Inflammatory macrophage (primary cell): Measurements from ENCODE around the gene CYRIA.
A peak's percentile ranks its signal among the peaks of the same experiment; 100 is the strongest.

ENCODE experiments used
- DNase-seq, 2 donors: peaks; one replicate each; pipeline ENCODE4 v3.0.0-alpha.2; 2020 to 2022

Gene CYRIA

GRCh38 chr2:16649353-16650286, 16.0 kb downstream of the CYRIA start:
- DNase-seq: no peak

DNA sequence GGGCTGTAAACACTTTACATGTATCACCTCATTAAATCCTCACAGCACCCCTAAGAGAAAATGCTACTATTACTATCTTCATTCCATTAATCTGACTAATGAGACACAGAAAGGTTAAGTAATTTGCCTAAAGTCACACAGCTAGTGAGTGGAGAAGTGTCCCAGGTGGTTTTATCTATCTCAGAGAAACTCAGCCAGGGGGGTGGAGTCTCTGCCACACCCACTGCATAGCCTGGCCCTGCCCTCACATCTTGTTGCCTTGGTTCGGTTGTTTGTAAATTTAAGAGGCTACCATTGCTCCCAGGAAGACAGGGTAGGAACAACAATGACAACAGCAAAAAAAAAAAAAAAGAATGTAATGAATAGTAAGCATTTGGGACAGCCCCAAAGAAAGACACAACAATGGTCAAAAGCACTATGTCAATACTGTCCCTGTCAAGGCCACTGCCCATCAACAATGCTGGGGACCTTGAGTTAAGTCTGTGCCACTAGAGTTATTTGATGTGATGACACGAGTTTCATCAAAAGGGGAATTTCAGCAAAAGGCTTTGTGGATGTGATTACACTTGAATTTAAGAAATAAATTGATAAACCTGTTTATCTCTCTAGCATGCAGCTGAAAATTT, 17.5 kb downstream of the CYRIA start:
- no peak for DNase-seq

DNA sequence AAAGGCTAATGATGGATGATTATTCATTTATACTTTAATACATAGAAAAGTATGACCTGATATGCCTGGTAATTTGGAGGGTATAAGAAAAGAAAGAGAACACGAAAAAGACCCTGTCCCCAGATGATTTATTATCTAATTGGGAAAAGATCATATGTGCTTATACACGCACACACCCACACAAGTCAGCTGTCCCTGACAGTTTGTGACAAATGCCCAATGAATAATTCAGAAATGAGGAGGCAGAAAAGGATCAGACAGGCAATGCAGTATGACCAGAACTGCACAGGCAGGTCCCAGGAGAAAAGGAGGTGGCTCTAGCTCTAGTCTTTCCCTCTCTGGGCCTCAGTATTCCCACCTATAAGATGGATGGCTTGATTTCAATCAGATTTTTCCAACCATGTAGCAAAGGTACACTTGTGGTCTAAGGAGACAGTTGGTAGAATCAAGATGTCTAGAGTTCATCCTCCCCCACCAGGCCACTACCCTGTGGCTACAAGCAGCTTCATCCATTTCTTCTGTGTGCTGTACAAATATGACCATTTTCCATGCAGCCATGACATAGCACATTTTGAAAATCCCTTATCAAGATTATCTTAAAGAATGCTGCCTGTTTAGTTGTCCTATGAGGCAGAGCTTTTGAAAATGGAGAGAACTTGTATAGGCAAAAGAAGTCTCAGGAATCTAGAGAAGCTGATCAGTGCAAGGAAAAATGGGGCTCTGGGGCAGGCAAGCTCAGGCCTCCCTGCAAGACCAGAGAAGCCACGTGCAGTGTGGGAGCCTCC, 19.7 kb downstream of the CYRIA start:
- peak in 1 of 2 donors; percentile 64 for DNase-seq

DNA sequence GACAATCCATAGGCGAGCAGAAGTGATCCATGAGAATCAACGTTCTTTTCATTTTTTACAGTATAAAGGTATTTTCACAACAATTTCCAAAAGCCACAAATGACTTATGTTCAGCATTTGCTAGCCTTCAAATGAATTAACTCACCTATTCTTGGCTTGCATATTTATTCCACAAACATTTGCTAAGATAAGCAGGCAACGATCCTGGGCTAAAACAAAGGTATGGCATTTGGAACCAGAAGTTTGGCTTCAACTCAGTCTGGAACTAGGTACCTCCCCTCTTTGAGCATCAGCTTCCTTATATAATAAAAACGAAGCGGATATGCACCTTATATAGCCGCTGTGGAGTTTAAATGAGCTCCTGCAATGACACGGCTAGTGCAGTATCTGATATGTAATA, 20.5 kb downstream of the CYRIA start:
- no peak for DNase-seq

- peak; percentile 33 to 53 for DNase-seq
Measured at GRCh38 chr2:16644221-16644925, 21.3 kb downstream of the CYRIA start.

DNA sequence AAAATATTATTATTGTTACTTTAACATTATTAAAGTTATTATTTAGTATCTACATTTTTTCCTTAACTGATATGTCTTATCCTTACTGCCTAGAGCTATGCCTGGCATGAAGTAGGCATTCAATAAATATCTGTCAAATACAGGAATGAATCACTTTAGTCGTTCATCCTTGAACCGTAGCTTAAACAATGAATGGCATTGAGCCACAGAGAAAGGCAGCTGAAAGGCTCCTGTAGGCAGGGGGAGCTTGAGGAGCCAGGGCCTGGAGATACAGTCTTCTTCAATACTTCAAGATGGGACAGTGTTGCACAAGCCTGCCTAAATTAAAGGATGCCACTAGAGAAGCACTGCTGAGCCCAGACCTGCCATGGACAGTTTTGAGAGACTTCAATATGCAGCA, 22.5 kb downstream of the CYRIA start:
- no peak for DNase-seq

GRCh38 chr2:16642088-16642487, 23.5 kb downstream of the CYRIA start:
- peak; percentile 55 to 58 for DNase-seq

DNA sequence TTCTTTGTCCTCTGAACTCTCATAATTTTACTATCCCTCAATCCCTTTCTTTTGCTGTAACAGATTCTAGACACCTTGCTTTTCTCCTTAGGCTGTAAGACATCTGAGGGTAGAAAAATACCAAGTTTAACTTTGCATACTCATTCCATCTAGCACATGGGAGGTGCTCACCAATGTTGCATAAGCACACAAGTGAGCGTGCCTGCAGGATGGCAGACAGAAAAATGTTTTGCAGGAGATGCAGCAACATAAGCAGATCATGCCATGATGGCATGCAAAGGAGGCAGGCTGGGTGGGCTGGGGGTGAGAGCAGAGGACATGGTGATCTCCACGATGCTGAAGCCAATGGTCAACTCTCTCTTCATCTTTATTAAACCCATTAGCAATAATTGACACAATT, 24.1 kb downstream of the CYRIA start:
- DNase-seq: no peak

DNA sequence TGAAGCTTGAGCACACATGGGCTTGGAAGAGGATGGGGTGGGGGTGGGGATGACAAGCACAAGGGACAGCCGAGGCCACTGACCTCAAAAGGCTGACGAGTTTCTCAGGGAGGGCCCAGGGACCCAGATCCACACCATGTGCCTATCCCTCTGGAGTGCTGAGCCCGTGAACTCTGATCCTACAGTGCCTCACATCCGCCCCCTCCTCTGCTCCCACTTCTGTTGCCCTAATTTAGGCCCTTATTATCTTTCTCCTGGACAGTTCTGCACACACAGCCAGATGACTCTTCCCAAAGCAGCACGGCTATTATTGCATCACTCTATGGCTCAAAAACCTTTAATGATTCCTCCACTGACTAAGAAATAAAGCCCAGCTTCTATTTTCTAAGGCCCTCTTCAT, 24.8 kb downstream of the CYRIA start:
- DNase-seq: peak; percentile 38 to 52

DNA sequence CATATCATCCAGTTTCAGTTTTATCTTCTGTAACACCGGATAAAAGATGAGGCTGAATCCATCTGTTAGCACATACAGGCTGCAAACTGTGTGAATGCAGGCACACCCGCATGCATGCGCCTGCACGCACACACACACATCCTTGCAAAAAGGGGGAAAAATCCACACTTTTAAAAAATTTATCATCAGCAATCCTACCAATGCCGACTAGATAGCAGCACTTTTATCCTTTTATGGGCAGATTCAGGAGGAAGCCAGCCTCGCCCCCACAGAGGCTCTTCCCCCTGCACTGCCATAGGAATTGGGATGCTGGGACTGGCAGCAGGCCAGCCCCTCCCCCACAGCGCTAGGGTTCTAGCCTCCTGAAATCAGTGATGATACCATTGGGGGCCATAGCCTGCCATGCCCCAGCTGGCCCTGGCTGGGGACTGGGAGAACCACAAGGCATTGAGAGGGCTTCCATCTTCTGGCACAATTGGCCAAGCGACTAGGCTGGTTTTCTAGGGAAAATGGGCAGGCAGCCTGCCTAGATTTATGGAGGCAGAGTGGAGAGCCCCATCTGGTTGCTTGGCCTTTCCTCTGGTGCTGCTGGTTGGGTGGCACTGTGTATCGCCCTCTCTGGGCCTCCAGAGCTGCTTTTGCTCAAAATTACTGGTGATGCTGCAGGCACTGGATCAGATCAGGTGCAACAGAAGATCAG, 25.5 kb downstream of the CYRIA start:
- DNase-seq: no peak

- DNase-seq: no peak
Measured at GRCh38 chr2:16639431-16639830, 26.2 kb downstream of the CYRIA start.

DNA sequence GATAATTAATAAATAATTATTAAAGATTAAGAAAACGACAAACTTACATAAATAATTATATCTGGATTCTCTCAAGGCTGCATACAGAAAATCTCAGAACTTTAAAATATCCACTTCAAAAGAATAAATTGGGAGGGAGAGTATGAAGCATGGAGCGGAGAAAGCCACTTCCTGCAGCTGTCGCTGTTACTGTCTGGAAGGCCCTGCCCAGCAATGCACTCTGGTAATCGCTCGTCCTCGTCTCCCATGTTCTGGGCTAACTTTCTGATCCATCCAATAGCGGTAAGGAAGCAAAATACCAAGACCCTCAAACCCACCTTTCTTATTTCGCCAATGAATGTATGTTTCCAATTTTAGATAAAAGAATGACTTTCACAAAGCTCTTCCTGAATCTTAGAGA, 26.7 kb downstream of the CYRIA start:
- no peak for DNase-seq

DNA sequence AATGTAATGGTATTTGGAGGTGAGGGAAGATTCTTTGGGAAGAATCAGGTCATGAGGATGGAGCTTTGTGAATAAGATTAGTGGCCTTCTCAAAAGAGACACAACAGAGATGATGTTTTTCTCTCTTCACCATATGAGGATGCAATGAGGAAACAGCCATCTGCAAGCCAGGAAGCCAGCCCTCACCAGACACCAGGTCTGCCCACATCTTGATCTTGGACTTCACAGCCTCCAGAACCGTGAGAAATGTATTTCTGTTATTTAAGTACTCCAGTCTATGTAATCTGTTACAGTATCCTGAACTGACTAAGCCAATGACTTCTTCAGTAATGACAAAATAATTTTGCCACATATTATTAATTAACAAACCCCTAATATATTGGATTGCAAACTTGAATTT, 28.3 kb downstream of the CYRIA start:
- no peak for DNase-seq

- DNase-seq: no peak
Measured at GRCh38 chr2:16635791-16636699, 29.6 kb downstream of the CYRIA start.

DNA sequence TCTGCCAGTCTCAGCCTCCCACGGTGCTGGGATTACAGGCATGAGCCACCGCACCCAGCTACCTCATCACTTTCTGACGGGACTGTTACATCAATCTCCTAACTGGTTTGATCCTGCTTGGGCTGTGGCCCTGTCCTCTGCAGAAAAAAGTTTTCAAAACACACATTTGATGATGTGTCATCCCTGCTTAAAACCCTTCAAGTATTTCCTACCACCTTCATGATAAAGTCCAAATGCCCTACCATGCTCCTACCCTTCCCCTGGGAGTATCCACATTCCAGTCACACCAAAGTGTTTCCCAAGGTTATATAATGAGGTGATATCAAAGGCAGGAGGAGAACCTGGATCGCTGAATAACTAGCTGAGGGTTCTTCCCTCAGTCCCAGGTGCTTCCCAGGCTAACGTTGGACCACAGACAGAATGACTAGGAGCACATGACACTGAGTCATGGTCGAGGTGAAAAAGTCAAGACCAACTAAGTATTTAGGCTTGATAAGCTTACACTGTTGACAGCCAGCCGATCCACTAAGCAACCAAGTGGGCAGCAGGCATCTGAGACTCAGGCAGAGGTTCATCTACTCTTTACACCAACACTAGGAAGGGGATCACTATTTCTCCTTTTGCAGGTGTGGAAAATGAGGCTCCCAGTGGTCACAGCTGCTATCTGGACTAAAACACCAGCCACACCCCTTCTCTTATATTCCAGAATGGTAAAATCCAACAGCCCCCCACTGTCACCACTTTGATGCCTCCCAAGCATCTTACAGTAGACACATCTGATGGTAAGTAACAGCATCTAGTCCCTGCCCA, 31.8 kb downstream of the CYRIA start:
- DNase-seq: peak; percentile 77 to 78

DNA sequence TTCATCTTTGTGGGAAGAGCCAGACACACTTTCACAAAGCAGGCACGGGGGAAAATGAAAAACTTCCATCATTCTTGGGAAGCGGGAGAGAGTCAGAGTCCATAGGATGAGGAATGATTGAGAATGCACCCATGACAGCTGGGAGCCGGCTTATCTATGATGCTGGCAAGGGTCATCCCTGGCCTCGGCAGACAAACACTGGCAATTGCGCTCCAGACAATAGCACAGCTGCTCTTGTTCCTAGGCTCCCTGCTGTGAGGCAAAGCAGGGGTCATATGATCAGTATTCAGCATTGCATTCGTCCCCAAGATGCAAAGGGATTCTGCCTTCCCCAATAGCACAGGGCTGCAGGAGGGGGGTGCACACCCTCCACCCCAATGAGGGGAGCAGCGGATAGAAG, 33.0 kb downstream of the CYRIA start:
- no peak for DNase-seq

GRCh38 chr2:16630463-16630862, 35.2 kb downstream of the CYRIA start:
- DNase-seq: peak; percentile 85 to 89

DNA sequence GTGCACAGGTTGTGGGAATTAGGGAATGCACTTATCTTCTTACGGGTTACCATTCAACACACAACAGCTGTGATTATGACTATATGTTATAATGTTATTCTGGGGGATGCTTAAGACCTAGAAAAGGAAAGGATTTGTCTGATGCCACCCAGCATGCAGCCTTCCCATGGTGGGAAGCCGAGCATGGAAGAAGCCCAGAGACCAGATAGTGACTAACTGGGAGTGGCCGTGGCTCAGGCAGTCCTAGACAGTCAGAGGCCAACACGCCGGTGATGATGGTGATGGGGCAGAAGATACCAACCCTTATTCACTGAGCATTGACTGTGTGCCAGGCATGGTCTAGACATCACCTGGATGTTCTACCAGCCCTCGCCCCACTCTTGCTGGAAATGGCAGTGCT, 35.9 kb downstream of the CYRIA start:
- DNase-seq: no peak

GRCh38 chr2:16629044-16629443, 36.6 kb downstream of the CYRIA start:
- DNase-seq: no peak

DNA sequence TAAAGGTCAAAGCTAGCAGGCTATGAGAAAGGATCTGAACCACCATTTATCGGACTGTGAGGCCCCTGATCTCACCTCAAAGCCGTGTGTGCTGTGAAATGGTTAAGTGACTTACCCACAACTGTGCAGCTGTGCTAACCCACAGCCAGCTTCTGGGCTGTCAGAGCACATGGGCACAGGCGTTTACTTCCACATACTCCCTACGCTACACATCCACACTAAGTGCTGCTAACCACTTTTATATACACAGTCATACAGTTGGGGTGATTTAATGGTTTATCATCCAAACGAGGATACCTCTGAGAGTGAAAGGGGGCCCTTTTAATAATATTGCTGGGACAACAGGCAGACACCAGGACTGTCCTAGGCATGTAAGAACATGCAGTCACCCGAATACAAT, 37.3 kb downstream of the CYRIA start:
- peak; percentile 42 to 65 for DNase-seq
